Hypothalamus (tissue), 51 donors: ENCODE results near the gene IGFBP3.
A peak's percentile ranks its signal among the peaks of the same experiment; 100 is the strongest.

Experiments used
- DNase-seq, 51 donors: peaks; one replicate each; lab custom pipeline; 2025; lab: John Stamatoyannopoulos, UW

Gene IGFBP3

GRCh38 chr7:45893374-45893995, 27.6 kb downstream of the IGFBP3 start:
- DNase-seq, result no peak

- no peak for DNase-seq
These were observed 28.6 kb downstream of the IGFBP3 start for GRCh38 chr7:45892407-45893035.

GRCh38 chr7:45891462-45892402, 29.3 kb downstream of the IGFBP3 start:
- no peak for DNase-seq

GRCh38 chr7:45890902-45891461, 30.1 kb downstream of the IGFBP3 start:
- DNase-seq, result peak in 1 of 51 donors; percentile 19

GRCh38 chr7:45890125-45890901, 30.8 kb downstream of the IGFBP3 start:
- DNase-seq, result no peak

GRCh38 chr7:45889367-45890067, 31.6 kb downstream of the IGFBP3 start:
- DNase-seq, result no peak

- DNase-seq, result peak in 2 of 51 donors; percentile 1 to 42
These were observed 32.1 kb downstream of the IGFBP3 start for GRCh38 chr7:45888993-45889366.

- peak in 6 of 51 donors; percentile 10 to 42 (median 16) for DNase-seq
These were observed 32.7 kb downstream of the IGFBP3 start, which contains the start of gene IGFBP1 for GRCh38 chr7:45888185-45888992. IGFBP1 (plus strand) TSS chr7:45888488; CDS start chr7:45888653, 165 bp downstream.

GRCh38 chr7:45886931-45887667, 34.0 kb downstream of the IGFBP3 start:
- DNase-seq, result no peak

- DNase-seq, result no peak
These were observed 35.7 kb downstream of the IGFBP3 start for GRCh38 chr7:45885264-45885882.

- DNase-seq, result no peak
These were observed 36.9 kb downstream of the IGFBP3 start for GRCh38 chr7:45884136-45884535.

- DNase-seq, result no peak
These were observed 38.6 kb downstream of the IGFBP3 start for GRCh38 chr7:45882465-45882810.

GRCh38 chr7:45881759-45882464, 39.2 kb downstream of the IGFBP3 start:
- DNase-seq, result no peak

- no peak for DNase-seq
These were observed 39.8 kb downstream of the IGFBP3 start for GRCh38 chr7:45881280-45881758.

GRCh38 chr7:45880433-45880860, 40.6 kb downstream of the IGFBP3 start:
- no peak for DNase-seq

GRCh38 chr7:45878457-45879144, 42.5 kb downstream of the IGFBP3 start:
- no peak for DNase-seq
